HG03565 (cell line): Measurements from ENCODE around the gene NUP85.
A peak's percentile ranks its signal among the peaks of the same experiment; 100 is the strongest.
"Not testable (repeated sequence)": the region's sequence is repeated elsewhere in the genome, so short reads cannot be mapped to it uniquely, and the experiment has no call there.

Source experiments
- ATAC-seq: cut with Tn5 transposase; IDR thresholded peaks from one replicate; pipeline ENCODE4 v1.9.1; 2021; ENCODE audit warnings: mild to moderate bottlenecking, moderate library complexity; ENCODE audit not compliant: unreplicated experiment

The NUP85 gene

DNA sequence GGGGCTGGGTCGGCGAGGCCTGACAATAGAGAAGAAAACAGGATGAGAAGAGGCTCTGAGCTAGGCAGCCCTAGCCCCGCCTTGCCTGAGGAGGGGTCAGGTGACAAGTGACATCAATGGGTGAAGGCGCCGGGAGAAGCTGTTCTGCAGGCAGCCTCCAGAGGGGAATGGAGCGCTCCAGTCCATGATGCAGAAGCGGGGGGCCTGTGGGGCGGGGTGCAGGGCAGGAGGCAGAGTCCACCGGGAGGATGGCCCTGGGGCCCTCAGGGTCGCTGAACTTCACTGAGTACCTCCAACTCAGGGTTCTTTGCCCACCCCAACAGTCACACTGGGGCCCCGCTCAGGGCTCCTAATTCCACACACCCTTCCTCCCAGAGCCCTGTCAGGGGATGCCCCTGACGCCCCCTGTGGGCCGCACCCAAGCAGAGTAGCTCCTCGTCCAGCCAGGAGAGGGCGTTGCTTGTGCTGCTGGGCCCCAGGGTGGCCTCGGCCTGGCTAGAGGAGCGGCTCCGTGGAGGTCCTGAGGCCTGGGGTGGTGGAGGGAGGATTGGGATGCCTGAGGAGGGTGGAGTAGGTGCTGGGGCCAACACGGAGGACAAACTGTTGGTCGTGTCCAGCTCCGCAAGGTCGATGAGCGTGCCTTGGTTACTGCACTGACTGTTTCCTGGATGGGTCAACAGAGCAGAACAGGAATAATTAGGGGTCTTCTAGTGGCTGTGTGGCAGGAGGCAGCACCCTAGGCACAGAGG, 35.1 kb downstream of the NUP85 start:
- ATAC-seq = no peak

DNA sequence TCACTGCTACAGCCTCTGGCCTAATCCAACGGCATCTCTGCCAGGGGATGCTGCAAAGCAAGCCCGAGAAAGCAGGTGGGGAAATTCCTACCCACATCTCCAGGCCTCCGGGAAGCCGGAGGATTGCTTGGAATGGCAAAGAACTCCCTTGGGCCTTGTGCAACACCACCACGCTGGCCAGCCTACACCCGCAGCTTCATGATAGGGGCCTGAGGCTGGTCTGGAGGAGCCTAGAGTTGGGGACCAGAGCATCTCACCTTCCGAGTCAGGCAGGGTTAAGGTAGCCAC, 35.6 kb downstream of the NUP85 start:
- no peak for ATAC-seq

DNA sequence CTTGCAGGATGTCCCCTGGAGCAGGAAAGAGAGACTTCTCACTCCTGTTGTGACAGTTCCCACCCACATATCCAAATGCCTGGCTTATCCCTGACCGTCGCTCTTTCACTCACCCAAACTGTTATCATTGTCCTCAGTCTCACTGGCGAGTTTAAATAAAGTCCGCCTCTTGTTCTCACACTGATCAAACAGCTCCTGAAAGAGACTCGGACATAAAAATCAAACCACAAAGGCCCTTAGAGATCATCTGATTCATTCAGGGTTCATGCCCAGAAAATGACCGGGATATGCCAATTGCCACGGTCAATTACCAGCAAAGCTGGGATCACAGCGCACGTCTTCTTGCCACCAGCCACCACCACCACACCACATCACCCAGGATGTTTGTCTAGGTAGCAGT, 36.0 kb downstream of the NUP85 start:
- ATAC-seq = no peak

DNA sequence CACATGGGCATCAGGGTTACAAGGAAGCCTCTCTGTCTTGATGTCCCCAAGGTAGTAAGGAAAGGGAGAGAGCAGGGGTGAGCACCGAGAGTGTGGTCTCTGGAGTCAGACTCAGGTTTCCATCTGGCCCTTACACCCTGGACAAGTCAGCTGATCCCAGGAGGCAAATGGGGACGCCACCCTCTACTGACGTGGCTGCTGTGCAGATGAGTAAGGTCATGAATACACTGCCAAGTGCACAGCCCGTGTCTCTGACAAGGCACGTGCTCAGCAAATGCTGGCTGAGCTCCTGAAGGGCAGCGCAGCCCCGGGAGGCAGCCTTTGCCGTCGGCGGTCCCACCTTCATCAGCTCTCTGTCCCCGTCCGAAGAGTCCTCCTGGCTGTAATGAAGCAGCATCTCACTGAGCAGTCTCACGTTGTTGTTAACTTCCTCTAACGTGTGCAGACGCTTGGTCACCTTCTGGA, 36.5 kb downstream of the NUP85 start:
- no peak for ATAC-seq

DNA sequence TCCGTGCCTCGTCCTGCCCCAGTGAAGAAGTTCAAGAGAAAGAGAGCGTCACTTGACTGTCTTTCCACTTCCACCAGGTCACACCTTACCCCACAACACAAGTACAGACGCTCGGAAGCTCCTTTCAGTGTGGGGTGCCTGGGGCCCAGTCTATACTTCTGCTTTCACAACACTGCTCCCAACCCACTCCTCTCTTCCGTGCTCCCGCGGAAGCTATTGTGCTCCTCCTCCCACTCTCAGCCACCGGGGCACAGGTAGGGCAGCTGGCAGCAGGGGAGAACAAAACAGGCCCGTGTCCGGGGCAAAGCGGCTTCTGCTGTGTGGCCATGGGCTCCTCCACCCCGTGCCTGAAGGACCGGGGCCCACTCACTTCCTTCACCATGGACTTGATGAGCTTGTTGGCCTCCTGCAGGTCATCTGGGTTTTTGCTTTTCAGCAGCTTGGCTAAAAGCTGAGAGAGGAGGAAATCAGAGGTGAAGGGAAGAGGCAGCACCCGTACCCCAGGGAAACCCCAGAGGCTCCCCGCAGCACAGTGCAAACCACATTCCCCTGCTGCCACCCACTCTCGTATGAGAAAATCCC, 37.1 kb downstream of the NUP85 start:
- no peak for ATAC-seq

DNA sequence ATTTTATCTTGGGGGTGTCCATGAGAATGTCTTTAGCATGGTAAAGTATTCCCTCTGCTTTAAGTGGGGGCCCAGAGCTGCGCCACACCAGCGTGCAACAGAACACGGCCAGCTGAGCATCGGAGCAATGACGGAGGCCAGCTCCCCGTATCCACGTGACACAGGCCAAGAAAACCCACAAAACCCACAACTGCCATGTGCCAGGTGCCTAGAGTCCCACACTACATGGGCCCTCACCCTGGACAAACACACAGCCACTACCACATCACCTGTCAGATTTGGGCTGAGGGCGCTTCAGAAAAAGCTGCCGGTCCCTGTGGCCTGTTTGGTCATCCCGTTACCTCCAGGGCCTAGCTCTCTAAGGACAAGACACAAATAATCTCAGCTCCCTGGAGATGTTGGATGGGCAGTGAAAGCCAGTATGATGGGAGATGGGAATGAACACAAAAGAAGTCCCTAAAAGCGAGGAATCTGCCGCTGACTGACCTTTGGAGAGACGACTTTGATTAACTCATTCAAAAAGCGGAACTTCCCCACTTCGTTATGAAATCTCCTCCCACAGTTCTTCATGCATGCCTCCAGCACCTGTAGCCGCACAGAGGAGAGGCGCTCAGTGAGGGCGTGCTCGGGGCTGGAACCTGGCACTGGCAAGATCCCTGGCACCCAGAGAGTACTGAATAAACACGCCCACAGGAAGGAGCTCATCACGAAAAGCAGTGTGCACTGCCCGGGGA, 38.8 kb downstream of the NUP85 start:
- ATAC-seq = no peak

DNA sequence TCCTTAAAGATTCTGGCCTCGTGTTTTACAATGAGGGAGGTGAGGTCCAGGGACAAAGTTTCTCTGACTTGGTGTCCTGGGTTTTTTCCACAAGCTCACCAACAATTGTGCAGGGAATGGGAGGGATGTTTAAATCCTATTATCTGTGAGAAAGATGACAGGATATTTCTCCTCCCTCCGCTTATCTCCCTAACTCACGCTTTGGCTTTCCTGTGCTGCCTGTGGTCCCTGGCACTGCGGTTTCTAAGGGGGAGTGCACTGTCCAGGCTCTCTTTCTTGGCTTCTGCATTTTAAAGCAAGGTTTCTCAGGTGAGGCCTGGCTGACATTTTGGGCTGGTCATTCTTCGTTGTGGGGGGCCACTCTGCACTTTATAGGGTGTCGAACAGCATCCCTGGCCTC, 39.5 kb downstream of the NUP85 start:
- ATAC-seq = no peak

DNA sequence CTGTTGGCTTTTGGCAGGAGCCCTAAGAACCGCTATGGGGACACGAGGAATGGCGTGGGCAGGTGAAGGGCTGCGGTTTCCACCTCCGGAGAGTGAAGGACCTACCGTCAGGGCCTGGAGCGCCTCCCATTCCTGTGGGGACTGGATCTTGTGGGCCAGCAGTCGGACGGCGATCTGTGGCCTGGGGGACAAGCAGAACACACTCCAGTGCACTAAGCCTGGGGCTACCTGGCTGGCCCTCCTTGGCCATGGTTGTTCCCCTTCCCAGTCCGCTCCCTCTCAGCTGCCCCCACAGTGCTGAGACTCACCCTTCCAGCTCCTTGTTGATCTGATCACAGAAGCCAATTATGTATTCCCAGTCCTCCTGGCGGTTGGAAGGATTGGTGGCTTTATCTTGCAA, 40.9 kb downstream of the NUP85 start:
- ATAC-seq = no peak

DNA sequence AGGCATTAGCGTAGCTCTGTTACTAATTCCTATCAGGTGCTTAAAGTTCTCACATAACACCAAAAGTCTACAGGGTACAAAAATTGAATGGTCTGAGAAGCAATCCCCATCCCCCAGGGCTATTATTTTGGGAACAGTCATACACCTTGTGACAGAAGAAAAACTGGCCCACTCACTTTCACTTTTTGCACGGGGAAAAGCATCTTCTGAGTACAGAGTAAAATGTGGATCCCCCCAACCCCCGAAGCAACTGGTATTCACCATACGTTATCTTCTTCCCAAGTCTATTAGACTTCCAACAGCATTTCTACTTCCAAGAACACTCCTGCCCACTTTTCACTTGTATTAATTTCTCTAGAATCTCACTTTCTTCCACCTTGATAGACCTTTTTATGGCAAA, 44.1 kb downstream of the NUP85 start:
- peak; percentile 18 for ATAC-seq

DNA sequence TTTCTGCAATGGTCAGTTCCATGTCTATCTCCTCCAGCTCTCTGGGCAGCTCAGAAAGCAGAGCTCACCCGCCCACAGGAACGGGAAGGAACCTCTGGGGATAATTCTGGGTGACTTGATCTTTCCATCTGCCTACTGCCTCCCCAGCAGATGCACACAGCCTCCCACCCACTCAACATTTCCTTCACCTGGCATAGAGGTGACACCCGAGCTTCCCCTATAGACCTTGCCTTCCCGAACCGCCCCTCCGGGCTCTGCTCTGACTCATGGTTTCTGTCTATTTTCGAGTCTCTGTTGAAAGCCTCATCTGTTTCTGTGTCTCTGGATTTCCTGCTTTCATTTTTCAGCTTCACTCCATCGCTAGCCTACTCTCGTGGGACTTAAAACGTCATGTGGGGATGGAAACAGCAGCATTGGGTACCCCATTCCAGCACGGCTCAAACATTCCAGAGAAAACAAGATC, 44.6 kb downstream of the NUP85 start:
- ATAC-seq = peak; percentile 82

DNA sequence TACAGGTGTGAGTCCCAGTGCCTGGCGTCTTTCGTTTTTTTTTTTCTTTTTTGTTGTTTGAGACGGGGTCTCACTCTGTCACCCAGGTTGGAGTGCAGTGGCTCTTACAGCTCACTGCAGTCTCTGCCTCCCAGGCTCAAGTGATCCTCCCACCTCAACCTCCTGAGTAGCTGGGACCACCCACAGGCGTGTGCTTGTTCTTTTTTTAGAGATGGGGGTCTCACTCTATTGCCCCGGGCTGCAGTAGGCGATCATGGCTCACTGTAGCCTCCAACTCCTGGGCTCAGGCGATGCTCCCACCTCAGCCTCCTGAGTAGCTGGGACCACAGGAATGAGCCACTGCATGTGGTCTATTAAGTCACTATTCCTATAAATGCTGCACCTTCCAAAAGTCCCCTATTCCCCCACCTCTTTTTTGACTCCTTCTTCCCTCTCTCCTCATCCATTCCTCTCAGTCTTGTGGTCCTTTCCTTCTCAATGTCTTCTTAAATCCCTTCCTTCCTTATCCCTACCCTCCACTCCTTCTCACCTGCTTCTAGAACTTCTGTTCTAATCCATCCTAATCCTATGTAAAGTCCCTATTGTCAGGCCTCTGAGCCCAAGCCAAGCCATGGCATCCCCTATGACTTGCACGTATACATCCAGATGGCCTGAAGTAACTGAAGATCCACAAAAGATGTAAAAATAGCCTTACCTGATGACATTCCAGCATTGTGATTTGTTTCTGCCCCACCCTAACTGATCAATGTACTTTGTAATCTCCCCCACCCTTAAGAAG, 46.7 kb downstream of the NUP85 start:
- no peak for ATAC-seq

DNA sequence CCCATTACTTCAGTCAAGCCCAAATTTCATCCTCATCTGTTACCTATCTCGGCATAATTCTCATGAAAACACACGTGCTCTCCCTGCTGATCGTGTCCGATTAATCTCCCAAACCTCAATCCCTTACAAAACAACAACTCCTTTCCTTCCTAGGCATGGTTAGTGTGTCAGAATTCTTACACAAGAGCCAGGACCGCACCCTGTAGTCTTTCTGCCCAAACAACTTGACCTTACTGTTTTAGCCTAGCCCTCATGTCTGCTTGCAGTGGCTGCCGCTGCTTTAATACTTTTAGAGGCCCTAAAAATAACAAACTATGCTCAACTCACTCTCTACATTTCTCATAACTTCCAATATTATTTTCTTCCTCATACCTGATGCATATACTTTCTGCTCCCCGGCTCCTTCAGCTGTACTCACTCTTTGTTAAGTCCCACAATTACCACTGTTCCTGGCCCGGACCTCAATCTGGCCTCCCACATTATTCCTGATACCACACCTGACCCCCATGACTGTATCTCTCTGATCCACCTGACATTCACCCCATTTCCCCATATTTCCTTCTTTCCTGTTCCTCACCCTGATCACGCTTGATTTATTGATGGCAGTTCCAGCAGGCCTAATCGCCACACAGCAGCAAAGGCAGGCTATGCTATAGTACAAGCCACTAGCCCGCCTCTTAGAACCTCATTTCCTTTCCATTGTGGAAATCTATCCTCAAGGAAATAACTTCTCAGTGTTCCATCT, 50.6 kb downstream of the NUP85 start:
- not testable (repeated sequence) for ATAC-seq

DNA sequence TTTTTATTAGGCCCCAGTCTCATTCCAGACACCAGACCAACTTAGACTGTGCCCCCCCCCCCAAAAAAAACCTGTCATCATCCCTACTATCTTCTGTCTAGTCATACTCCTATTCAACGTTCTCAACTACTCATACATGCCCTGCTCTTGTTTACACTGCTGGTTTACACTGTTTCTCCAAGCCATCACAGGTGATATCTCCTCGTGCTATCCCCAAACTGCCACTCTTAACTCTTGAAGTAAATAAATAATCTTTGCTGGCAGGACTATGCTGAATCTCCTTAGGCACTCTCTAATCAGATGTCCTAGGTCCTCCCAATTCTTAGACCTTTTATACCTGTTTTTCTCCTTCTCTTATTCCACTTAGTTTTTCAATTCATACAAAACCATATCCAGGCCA, 51.7 kb downstream of the NUP85 start:
- ATAC-seq = not testable (repeated sequence)

DNA sequence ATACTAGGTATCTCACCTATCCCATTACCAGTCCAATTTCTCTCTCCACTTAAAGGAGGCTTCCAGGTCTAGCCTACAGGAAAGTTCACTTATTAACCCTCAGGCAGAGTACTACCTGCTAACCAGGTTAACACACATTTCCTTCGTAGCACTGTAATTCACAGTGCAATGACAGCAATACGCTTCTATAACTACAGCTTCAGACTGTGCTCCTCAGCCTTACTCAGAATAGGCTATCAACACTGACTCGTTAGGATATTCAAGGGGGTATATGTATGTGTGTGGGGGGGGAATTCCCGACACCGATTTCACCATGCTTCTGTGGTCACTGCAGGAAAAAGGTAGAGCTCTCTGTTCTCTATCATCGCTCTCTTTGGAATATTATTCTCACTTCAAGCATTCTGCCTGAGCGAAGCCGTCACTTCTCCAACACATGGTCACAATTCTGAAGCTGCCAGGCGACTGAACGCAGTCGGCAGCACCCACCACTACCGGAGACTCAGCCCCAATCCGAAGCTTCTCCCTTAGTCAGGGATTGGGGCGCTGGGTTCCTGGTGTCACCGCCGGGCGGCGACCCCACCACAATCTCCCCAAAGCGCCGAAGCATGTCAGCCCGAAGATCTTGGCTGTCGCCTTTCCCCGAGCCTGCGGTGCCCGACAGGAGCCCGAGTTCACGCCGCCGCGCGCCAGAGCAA, 55.3 kb downstream of the NUP85 start:
- ATAC-seq = peak; percentile 12

DNA sequence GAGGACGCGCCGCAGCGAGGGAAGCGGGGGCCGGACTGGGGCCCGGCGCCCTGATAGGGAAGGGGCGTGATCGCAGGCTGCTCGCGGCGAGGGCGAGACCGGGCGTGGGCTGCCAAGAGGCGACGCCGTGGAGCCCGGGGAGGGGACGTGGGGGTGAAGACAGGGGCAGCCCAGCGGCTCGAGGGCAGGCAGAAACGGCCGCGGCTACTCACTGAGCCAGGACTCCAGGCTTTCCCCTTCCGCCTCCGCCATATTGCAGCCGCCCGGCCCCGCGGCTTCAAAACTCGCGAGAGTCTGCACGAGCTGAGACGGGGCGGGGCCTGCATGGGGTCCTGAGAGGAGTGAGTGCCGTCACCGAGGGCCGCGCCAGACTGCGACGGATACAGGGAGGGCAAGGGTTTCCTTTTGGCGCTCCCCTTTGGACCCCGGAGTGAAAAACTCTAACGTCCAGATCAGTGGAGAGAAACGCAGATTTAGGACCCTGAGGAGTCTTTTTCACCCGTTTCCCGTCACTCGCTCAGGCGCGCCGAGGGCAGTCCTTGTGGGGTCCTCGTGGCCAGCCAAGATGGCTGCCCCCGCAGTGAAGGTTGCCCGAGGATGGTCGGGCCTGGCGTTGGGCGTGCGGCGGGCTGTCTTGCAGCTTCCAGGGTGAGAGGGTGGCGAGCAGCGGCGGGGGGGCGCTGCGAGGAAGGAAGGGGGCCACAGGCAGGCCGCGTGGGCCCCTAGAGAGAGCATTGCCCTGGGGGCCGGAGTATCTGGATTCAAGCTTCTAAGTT, 56.0 kb downstream of the NUP85 start, which contains the start of the genes GGA3 and MRPS7:
TSS of gene GGA3 (minus strand) at position 271 of the 776 bp plus-strand sequence. CDS start at position 252, 19 bp downstream.
TSS of gene MRPS7 (plus strand) at position 544 of the 776 bp plus-strand sequence. CDS start at position 566, 22 bp downstream.
- peak; percentile 73 for ATAC-seq

DNA sequence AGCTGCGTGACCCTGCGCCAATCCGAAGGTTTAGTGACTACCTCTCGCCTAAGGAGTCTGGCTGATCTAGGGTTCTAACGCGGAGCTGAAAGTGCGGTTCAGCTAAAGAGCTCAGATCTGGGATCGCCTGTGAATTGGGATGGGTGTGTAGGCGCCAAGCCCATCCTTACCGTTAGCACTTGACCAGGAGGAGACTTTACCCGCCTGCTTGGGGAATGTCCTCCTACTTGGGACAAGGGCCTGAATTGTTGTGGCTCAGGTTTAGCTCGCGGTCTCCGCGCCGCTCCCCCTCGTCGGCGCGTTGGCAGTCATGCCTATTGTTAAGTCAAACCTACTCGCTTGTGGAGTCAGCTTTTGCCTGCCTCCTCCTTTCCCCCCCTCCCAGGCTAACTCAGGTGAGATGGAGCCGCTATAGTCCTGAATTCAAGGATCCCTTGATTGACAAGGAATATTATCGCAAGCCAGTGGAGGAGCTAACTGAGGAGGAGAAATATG, 56.7 kb downstream of the NUP85 start:
- no peak for ATAC-seq

DNA sequence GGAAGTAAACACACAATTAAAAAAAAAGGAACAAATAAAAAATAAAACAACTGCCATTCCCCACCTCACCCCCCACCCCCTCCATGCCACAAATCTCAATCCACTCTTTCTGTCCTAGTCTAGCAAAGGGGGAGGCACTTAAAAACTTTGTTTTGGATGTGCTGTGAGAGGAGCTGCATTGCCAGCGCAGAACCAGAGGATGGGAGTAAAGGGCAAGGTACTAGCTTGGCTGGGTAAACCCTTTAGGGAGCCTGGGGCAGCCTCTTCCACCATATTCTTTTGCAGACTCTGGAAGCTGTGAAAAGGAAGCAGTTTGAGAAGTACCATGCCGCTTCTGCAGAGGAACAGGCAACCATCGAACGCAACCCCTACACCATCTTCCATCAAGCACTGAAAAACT, 57.6 kb downstream of the NUP85 start:
- ATAC-seq = no peak

DNA sequence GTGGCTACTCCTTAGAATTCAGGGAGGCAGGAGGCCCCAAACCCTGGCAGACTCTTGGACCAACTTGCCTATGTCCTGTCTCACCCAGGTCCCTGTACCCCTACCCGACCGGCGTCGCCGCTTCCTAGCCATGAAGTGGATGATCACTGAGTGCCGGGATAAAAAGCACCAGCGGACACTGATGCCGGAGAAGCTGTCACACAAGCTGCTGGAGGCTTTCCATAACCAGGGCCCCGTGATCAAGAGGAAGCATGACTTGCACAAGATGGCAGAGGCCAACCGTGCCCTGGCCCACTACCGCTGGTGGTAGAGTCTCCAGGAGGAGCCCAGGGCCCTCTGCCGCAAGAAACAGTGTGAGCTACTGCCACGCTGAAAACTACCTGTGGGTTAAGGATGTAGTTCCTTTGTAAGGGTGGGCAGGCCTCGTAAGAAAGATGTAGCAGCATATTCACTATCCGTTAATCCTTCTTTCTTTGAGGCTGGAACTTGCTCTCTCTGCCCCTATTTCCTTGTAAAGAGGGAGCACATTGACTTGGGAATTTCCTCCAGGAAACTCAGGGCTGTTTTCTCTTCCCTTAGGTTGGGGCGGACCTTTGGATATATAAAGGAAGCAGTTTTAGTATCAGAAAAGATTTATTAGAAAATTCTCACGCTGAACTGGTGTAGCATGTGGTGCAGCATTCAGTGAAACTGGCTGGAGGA, 60.3 kb downstream of the NUP85 start:
- no peak for ATAC-seq
